K562 (cell line): Measurements from ENCODE around the gene FDPS. TPM values are rescaled to one million over a fixed set of nuclear protein-coding genes. Genes with fewer than 3 reads are reported as not detected.

Experiments
- ATF3 ChIP-seq, 2 experiments: fragments of 450-650 bp in 1 of 2; sonication (generic) in 1 of 2; formaldehyde crosslinking in 1 of 2; IDR thresholded peaks in 1 of 2; conservative IDR thresholded peaks in 1 of 2; 2 replicates each; pipeline versions ENCODE4 v1.6.1 to v1.8.1; 2016 to 2023; ENCODE audit warnings: mild to moderate bottlenecking in 2 of 2, moderate library complexity in 2 of 2, inconsistent platforms in 1 of 2, missing genetic modification reagents in 1 of 2
- ATF6 ChIP-seq: sonication (generic); formaldehyde crosslinking; IDR thresholded peaks from 2 replicates; pipeline ENCODE4 v1.4.0; 2020; ENCODE audit warnings: mild to moderate bottlenecking, missing genetic modification reagents
- KDM5B ChIP-seq: fragments of 200-600 bp; sonication (generic); IDR thresholded peaks from 2 replicates; pipeline ENCODE4 v1.6.1; 2012; ENCODE audit warnings: low read depth, mild to moderate bottlenecking, moderate library complexity, low read length, control low read depth, inconsistent platforms; ENCODE audit not compliant: insufficient replicate concordance
- MTA3 ChIP-seq: fragments of 450-650 bp; formaldehyde crosslinking; IDR thresholded peaks from 2 replicates; pipeline ENCODE4 v1.6.1; 2017; ENCODE audit warnings: mild to moderate bottlenecking, borderline replicate concordance
- POLR2A ChIP-seq: fragments of 450-650 bp; conservative IDR thresholded peaks from 2 replicates; pipeline ENCODE4 v1.6.1; 2016
- SPI1 ChIP-seq: IDR thresholded peaks from 2 replicates; pipeline ENCODE4 v1.6.1; 2011; ENCODE audit warnings: low read depth, low read length, control low read depth, borderline replicate concordance
- ZBTB11 ChIP-seq, 3 experiments: fragments of 200-800 bp in 1 of 3; fragments of 250-450 bp in 1 of 3; fragments of 450-650 bp in 1 of 3; sonication (Bioruptor Pico) in 1 of 3; sonication (Bioruptor generic) in 1 of 3; formaldehyde crosslinking in 1 of 3; IDR thresholded peaks; 2 replicates each; pipeline versions ENCODE4 v1.6.1 to v1.8.0; 2016 to 2022; ENCODE audit warnings: mild to moderate bottlenecking in 2 of 3, missing genetic modification characterization in 2 of 3, missing compliant biosample characterization in 1 of 3, moderate library complexity in 1 of 3
- ZNF407 ChIP-seq: fragments of 450-650 bp; IDR thresholded peaks from 2 replicates; pipeline ENCODE4 v1.6.1; 2016; ENCODE audit warnings: low read depth
- polyA plus RNA-seq, 8 experiments: library from polyadenylated mRNA; depleted of rRNA in 4 of 8; stranded (reverse) in 5 of 8; unstranded in 3 of 8; fragments of >200 nt; fragmentation: Nextera tagmentation in 2 of 8; fragmentation: Illumina TruSeq in 1 of 8; extraction: Ambion mirVana in 2 of 8; extraction: Trizol in 1 of 8; gene quantifications; 2 replicates each; pipeline versions ENCODE4 v1.2.1 to v1.2.3, GENCODE V29; 2011 to 2014; ENCODE audit warnings: inconsistent platforms in 1 of 8, missing spikeins in 1 of 8
- total RNA-seq, 7 experiments: library from RNA; depleted of rRNA in 6 of 7; stranded (reverse); fragments of >200 nt in 6 of 7; fragmentation: Illumina TruSeq in 2 of 7; extraction: Trizol in 2 of 7; gene quantifications; 2 replicates each; pipeline versions ENCODE4 v1.2.1 to v1.2.3, GENCODE V29; 2011 to 2021; ENCODE audit warnings: low replicate concordance in 1 of 7

Gene FDPS
- total and polyA plus RNA-seq, 9 of the 15 experiments (the other 6 are each of a cell fraction or from before 2014, with no cell fraction given), result 247 to 884 (median 360) TPM

GRCh38 chr1:155324037-155324716 is 15.5 kb downstream of the FDPS start (continued):
- TF ChIP-seq ZNF407 (no peak), POLR2A (peak; percentile 78), ATF3 (IDR thresholded peaks at IDR 0.05) (no peak), ATF3 (CRISPR knock-in tag; conservative IDR thresholded peaks at IDR 0.05) (0 out of 2 replicates have a peak, but pooled peaks have one; percentile 34), SPI1 (peak; percentile 59; the same call in 1 of the 2 replicates), ZBTB11 (CRISPR knock-in tag; IDR thresholded peaks at IDR 0.05) (peak in 1 of 3 experiments; percentile 67; a peak in 1 of 6 replicates), KDM5B (peak; percentile 80), MTA3 (no peak; the same call in none of the 2 replicates), ATF6 (no peak)
